ENCODE results near the gene PRKD1.
"Not testable (repeated sequence)": the region's sequence is repeated elsewhere in the genome, so short reads cannot be mapped to it uniquely, and the experiment has no call there.

The PRKD1 gene

GRCh38 chr14:29900609-29901350 is 26.9 kb downstream of the PRKD1 start:
- no peak for DNase-seq

GRCh38 chr14:29898470-29898869 is 29.2 kb downstream of the PRKD1 start:
- DNase-seq: no peak

GRCh38 chr14:29897181-29897580 is 30.5 kb downstream of the PRKD1 start:
- DNase-seq: no peak

- peak; percentile 19 for DNase-seq
Observed at GRCh38 chr14:29896354-29896821, 31.3 kb downstream of the PRKD1 start.

GRCh38 chr14:29895591-29896083 is 32.0 kb downstream of the PRKD1 start:
- no peak for DNase-seq

- no peak for DNase-seq
Observed at GRCh38 chr14:29893989-29894388, 33.7 kb downstream of the PRKD1 start.

GRCh38 chr14:29892327-29892726 is 35.3 kb downstream of the PRKD1 start:
- no peak for DNase-seq

GRCh38 chr14:29885988-29886387 is 41.7 kb downstream of the PRKD1 start:
- no peak for DNase-seq

- DNase-seq: peak; percentile 38
Observed at GRCh38 chr14:29868000-29868399, 59.6 kb downstream of the PRKD1 start.

- DNase-seq: no peak
Observed at GRCh38 chr14:29865299-29865698, 62.3 kb downstream of the PRKD1 start.

- DNase-seq: no peak
Observed at GRCh38 chr14:29861996-29862395, 65.7 kb downstream of the PRKD1 start.

GRCh38 chr14:29858299-29858698 is 69.3 kb downstream of the PRKD1 start:
- DNase-seq: no peak

GRCh38 chr14:29857551-29857950 is 70.1 kb downstream of the PRKD1 start:
- DNase-seq: no peak

GRCh38 chr14:29856516-29856915 is 71.1 kb downstream of the PRKD1 start:
- DNase-seq: no peak

GRCh38 chr14:29853691-29854090 is 74.0 kb downstream of the PRKD1 start:
- DNase-seq: not testable (repeated sequence)

GRCh38 chr14:29853272-29853671 is 74.4 kb downstream of the PRKD1 start:
- no peak for DNase-seq

GRCh38 chr14:29851397-29851796 is 76.2 kb downstream of the PRKD1 start:
- no peak for DNase-seq

- no peak for DNase-seq
Observed at GRCh38 chr14:29847056-29847380, 80.6 kb downstream of the PRKD1 start.

- no peak for DNase-seq
Observed at GRCh38 chr14:29846339-29847055, 81.2 kb downstream of the PRKD1 start.

GRCh38 chr14:29843981-29844380 is 83.7 kb downstream of the PRKD1 start:
- no peak for DNase-seq

- no peak for DNase-seq
Observed at GRCh38 chr14:29842228-29842627, 85.4 kb downstream of the PRKD1 start.

- DNase-seq: not testable (repeated sequence)
Observed at GRCh38 chr14:29840369-29840892, 87.2 kb downstream of the PRKD1 start.

GRCh38 chr14:29839691-29840090 is 88.0 kb downstream of the PRKD1 start:
- DNase-seq: not testable (repeated sequence)

- no peak for DNase-seq
Observed at GRCh38 chr14:29838752-29839151, 88.9 kb downstream of the PRKD1 start.

All from NCI-H1092 (cell line).